Erythroblast (primary cell): ENCODE measurements around the gene RSU1.

Experiments used
- GATA1 ChIP-seq: IDR thresholded peaks from 2 replicates; pipeline ENCODE4 v1.6.1; 2011; ENCODE audit warnings: low read depth, mild to moderate bottlenecking, control low read depth, low read length, moderate library complexity
- POLR2A ChIP-seq: IDR thresholded peaks from 2 replicates; pipeline ENCODE4 v1.6.1; 2011; ENCODE audit warnings: mild to moderate bottlenecking, low read length

GRCh38 chr10:16799621-16800020, 17.6 kb downstream of the RSU1 start:
- no peak for TF ChIP-seq POLR2A
- no peak for TF ChIP-seq GATA1
